ENCODE data around the gene UNC80.

The UNC80 gene

DNA sequence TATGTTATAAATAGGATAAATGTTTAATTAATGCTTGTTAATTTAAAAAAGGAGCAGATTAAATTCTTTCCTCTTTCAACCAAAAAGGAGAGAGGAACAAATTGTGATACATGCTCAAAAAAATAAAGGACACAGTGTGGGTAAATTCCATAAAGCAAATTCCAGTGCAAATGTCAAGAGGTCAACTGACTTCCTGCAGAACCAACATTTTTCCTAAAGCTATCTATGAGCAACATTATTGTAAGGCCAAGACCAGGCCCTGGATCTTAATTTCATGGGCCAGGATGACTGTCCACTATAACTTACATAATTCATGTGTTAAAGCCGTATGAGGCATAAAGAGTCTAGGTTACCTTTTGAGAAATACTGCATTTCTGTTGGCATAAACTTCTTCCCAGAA, 136.9 kb downstream of the UNC80 start:
- no peak for DNase-seq

DNA sequence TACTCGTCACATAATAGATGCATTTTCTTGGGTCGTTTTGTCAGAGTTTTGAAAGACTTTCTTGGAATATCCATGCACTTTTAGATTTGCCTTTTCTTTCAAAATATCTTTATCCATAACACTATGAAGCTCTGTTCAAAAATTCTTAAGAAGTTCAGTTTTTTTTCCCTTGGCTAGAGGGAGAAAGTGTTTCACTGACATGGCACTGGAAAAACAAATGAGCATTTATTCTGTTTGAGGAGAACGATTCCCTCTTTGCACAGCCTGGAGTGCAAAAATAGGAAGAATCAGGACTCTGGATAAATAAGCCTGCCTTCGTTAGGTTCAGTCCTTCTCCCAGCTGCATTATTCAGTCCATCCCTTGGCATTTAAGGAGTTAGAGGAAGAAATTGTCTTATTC, 139.9 kb downstream of the UNC80 start:
- no peak for DNase-seq

DNA sequence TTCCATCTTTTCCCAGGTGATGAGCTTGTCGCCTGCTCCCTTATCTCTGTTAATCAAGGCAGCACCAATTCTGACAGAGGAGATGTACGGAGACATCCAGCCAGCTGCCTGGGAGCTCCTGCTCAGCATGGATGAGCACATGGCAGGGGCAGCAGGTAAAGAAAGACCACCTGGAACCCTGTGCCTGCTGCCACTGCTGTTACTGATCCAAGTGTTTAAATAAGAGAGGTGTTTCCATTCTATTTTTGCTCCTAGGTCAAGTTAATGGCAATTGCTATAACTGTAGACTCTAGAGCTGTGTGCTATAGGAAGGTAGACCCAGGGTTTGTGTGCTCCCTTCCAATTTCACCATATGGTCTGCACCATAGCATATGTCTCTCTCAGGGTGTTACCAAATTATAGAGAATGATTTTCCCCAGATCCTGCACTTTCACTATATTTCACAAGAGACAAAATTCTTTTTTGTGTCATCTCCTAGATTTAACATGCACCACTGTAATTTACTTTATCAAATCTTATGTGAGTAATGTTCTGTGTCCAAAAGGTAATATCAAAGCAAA, 142.2 kb downstream of the UNC80 start:
- no peak for DNase-seq

DNA sequence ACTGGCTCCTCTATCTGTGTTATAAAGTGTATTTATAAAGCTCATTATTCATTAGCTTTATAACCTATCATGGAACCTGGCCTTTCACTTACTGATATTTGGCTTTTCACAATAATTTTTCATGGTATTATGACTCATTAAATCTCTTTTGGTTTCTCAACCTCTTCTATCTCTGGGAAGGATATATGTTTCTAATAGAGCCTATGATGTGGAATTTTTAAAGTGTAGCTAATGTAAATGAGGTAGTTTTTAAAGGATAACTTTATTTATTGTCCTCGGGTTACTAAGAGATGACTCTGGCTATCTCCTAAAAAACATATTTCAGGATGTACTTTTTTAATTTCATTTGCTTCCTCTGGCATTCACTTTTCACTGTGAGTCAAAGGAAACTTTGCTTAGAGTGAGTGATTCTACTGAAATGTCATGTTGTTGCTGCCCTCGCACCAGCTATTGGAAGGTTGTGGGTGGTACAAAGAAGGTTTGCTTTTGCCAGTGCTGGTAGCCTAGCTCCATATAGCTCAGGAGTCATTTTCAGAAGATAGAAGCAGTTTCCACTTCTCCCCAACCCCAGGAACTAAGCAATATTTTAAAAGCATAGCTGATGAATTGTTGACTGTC, 145.6 kb downstream of the UNC80 start:
- DNase-seq: peak in 2 of 51 donors; percentile 3 to 23

DNA sequence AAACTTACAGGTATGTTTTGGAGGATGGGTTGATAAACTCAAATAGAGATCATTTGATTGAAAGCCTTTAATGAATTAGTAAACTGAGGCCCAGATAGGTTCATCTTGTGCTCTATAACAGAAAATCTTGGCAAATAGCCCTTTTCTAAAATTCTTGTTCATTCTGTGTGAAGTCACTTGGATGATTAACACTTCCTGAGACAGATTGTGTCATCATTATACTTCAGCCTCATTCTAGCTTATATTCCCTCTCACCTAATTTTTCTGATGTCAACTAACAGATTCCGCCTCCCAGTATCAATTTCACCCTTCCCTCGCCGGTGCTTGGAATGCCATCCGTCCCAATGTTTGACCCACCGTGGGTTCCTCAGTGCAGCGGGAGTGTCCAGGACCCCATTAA, 146.6 kb downstream of the UNC80 start:
- DNase-seq: no peak

DNA sequence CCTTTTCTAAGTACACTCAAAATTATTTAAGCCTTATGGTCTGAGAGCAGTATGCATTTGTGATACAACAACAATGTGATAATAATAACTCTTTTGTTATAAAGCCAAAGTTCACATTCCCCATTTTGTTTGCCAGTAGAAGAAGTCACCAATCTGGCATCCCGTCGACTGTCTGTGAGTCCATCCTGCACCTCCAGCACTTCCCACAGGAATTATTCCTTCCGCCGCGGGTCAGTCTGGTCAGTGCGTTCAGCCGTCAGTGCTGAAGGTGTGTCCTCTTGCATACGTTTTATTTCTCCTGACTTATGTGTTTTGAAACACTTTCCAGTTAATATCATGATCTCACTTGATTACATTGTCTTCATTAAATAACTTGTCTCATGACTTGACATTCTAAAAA, 150.5 kb downstream of the UNC80 start:
- no peak for DNase-seq

DNA sequence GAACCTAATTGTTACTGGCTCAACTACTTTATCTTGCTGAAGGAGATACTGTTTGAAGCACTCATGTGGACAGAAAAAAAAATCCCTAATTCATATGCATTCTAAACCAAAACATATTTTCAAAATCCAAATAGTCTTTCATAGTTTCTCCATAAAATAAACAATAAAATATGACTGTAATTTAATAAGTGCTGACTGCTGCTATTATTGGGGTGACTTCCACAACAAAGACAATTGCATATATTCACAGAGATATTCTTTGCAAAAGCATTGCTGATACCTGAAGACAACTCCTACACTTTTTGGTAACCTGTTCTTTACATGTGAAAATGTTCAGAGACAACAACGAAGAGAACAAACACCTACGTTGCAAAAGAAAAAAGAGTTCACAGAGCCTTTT, 157.7 kb downstream of the UNC80 start:
- no peak for DNase-seq

DNA sequence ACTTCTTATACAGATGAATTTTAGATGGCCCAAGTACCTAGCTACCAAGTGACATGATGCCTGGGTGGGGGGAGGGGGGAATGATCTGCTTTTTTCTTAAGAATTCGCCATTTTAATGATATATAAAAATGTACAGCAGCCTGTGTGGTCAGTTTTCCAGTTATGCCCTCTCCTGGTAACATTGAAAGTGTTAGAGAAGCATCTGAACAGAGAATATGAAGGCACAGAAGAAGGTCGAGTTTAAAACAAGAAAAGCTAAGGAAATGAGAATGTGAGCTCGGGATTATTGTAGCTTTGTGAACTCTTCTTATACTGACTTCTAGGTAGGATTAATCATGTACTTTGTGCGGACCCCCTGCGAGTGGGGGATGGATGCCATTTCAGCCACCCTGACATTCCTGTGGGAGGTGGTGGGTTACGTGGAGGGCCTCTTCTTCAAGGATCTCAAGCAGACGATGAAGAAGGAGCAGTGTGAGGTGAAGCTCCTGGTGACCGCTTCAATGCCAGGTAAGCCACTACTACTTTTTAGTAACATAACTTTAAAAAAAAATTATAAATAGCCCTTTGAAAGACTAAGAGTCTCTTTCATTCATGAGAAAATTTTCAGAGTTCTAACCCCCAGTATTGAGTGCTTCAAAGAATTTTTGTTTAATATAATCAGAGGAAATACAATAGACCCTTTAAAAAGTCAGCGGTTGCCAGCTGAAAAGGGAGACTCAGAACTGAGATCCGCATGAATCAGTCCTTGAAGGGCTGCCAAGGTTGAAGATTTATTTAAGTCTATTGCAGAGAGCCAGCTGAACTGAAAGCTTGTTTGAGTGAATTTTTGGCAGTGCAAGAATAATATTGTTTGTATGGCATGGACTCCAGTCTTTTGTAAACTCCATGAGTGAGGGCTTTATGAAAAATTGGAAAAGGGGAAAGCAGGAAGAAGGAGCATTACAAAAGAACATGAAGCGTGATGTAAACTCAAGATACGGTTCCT, 162.2 kb downstream of the UNC80 start:
- peak in 32 of 51 donors; percentile 4 to 86 (median 20) for DNase-seq

DNA sequence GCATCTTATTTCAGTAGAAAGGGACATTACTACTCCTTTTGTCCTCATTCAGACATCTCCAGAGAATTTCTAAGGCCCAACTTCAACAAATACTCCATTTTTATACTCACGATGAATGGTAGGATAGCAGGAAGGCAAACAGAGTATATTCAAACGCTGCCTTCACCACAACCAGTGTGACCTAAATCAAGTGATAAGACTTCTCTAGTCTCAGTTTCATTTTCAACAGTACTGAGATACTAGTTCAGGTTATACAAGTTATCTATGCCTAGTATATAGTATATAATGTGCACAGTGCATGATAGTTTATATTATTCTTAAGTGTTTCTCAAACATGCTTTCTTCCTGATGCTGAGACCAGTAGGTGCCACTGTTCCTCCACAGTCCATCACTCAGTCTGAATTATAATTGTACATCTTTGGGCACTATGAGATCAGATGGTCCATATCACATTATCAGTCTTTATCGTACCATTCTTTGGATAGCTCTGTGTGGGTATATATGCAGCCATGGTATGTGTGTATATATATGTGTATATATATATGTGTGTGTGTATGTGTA, 164.6 kb downstream of the UNC80 start:
- DNase-seq: no peak

DNA sequence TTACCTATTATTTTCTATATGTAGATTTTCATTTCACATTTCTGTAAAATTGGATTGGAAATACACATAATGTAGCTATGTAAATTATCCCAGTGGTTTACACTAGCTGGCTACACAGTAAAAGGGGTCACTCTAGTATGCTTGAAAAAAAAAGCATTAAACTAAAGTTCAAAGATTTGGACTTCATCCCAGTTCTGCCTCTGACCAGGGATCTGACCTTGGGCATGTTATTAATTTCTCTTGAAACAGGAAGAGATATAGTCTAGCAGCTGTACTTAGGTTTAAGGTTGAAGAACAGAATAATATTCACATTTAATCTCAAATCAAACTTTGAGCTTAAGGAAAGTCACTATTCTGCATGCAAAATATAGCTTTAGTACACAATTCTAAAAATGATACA, 166.3 kb downstream of the UNC80 start:
- DNase-seq: no peak

DNA sequence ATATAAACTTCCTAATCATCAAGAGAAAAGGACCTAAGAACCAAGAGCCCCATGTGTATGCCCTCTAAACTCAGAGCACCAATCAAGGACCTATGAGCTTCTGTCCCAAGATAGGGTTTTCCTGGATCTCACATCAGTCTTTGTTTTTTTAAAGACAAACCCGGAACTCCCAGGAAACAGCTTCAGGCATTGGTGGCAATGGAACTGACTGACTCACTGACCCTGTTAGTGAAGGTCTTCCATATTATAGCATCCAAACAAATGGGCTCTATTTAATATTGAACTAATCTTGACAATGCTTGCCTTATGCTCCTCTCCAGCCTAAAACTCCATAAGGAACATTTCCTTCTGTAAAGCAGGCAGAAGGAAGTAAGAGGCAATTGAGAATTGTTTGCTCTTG, 167.3 kb downstream of the UNC80 start:
- no peak for DNase-seq

DNA sequence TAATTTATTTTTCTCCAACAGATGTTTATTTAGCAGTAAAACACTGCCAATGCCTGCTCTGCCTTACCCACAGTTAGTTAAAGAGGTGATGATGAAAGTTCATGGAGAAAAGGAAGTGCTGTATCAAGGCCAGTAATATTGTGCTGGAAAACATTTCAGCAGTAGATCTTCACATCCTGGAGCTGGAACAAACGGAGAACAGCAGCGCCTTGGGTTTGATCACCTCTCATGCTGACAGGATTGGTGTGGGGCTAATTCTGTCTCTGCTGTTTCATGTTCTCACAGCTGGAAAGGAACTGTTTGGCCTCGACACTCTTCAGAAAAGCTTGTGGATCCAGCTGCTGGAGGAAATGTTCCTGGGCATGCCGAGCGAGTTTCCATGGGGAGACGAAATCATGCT, 169.3 kb downstream of the UNC80 start:
- DNase-seq: no peak

DNA sequence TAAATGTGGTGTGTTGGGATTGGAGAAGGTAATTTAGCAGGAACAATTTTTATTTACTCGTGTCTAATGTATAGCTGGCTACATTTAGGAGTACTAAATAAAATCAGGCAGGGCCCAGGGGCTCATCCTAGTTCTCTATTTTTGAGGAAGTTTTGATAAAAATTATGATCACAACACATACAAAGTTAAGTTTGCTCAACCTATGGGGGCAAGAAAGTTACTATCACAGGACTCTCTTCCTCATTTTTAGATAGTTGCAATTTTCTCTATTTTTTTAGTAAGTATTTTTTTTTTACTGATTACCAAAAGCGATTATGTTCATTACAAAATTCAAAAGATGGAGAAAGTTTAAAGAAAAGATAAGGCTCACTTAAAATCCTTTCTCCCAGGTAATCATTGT, 170.8 kb downstream of the UNC80 start:
- DNase-seq: no peak

DNA sequence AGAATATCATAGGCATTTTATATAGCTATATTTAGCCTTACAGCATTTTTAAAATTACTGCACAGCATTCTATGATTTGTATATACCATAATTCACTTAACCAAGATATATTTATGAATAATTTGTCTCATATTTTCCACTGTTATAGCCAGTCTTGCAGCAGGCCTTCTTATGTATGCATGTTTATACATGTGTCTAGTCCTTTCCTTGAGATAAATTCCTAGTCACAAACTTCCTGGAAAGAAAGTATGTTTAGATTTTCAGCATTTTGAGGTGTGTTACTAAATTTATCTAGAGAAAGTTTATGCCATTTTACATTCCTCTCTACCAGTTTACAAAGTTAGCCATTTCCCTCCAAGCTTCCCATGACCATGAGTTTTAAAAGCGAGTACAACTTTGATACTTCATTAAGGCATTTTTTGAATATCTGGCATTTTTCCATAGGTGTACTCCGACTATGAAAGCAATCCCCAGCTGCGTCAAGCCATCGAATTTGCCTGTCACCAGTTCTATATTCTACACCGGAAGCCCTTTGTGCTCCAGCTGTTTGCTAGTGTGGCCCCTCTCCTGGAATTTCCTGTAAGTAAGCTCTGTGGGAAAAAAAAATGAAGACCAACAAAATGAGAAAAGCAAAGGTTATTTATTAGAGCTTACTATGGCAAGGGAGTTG, 171.4 kb downstream of the UNC80 start:
- DNase-seq: no peak

DNA sequence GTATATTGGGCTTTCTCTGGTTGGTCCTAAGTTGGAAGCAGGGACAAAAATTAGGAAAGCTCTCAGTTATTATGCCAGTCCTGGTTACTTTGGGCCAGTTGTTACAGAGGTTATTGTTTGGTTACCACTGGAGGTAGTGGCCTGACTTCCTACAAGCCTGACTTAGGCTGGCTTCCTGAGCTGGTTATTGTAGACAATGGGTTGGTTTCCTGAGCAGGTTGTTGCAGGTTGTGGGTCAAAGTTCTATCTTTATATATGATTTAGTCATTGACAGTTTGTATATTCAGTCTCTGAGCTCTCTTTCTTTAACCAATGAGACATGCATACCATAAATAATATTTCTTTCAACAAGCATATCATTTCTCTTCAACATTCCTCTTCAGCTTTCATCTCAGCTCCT, 172.1 kb downstream of the UNC80 start:
- no peak for DNase-seq

DNA sequence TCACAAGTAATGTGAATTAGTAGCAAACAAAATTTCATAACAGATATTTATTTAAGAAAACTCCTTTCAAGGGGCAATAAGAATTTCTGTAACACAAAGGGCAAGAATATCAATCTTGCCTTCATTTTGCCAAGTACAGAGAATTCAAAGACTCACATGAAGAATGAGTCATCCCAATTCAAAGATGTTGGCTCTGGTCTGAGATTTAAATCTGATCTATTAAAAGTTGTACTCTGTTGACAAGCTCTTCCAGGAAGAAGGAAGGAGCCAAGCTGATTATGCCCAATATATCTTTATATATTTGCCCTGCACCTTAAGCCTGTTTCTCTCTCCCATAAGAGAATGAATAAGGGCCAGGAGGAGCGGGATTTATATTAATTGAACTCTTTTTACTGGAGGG, 174.9 kb downstream of the UNC80 start:
- DNase-seq: no peak

DNA sequence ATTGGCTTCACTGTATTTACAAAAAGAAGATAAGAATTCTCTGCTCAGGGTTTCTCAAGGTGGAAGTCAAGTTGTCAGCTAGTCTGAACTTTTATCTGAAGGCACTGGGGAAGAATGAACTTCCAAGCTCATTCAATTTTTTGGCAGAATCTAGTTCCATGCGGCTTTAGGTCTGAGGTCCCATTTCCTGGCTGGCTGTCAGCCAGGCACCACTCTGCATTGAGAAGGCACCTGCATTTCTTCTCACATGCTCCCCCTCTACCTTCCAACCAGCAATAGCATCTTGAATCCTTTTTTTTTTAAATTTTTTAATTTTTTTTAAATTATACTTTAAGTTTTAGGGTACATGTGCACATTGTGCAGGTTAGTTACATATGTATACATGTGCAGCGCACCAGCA, 184.6 kb downstream of the UNC80 start:
- no peak for DNase-seq

DNA sequence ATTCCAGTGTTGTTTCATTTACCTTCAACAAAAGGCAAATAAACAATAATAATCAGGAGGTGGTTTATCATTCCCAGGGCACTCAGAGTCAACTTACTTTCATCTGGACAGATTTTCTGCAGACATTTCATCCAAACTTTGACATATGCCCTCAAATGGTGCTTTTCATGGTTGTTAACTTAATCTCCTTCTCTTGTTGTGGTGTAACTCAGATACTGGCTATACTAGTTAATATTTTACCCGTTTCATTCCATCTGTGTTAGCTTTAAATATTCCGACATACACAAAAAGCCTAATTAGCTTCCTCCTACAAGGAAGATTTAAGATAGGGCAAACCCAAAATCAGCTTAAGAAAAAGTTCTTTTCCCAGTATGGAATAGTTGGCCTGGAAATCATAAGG, 186.4 kb downstream of the UNC80 start:
- DNase-seq: no peak

DNA sequence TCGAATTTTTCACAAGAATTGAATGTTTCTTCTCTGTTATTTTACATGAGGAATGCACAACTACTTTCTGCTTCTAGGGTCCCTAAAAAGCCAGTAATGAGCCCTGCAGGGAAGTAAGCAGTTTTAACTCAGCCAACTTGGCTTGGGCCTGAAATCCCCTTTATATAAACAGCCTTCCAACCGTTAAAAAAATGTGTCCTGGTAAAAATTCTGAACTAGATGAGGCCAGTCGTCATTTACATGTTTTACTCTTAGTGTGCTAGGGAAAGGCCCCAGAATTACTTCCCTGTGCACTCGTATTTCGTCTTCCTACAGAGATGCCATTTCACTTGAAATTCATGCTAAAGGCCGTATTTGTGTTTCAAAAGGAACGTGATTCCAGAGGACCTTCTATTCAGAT, 188.4 kb downstream of the UNC80 start:
- DNase-seq: no peak

DNA sequence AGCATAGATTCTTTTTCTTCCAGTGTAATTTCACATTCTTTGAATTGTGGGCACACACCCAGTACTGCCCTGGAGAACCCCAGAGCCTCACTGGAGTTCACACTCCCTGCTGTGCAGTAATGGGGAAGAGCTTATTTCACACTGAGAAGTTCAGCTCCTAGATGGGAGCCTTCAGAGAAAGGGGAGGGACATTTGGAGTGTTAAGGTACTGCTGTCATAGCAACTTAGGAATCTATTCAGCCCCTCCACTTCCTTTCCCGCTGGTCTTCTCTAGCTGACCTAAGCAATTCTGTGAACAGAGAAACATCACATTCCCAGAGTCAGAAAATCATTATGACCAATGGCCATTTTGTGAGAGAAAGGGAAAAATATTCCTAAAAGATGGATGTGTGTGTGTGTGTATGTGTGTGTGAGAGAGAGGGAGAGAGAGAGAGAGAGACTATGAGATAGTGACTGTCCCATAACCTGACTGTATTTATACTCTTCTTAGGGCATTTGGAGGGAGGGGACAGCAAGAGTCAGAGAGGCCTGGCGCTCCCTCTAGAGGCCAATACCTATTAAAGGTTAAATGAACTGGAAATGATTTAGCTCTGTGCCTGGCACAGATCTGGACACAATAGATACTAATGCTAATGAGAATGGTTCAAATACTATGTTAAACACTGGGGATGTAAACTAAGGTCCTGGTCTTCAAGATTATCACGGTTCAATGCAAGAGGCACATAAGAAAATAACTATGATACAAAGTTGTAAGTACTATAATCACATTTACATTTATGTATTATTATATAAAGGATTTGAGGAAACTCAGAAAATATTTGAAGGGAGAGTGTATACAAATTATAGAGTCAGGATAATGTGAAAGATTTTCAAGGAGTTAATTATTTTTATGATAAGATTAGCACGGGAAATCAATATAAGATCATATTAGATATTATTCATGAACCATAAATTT, 189.3 kb downstream of the UNC80 start:
- DNase-seq: peak in 17 of 51 donors; percentile 2 to 39 (median 18)

DNA sequence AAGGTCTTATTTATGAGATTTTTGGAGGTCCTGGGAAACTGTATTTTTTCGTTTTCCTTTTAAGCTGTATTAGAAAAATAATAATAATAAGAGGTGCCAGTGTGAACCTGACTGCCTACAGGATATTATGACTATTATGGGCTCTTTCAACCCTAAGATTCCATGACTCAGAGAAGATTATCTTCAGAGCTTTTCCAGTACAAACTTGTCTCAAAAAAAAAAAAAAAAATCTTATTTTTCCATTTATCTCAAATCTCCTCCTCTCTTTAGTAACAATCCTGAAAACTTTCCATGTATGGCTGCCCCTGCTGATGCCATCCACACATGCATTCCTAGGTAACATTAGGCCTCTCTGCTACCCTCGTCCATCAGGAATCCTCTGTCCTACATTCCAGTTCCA, 194.1 kb downstream of the UNC80 start:
- no peak for DNase-seq
